ENCODE measurements around the gene SP8. TPM values are rescaled to one million over a fixed set of nuclear protein-coding genes. Genes with fewer than 3 reads are reported as not detected.

Gene SP8
- total RNA-seq, 2 experiments from 2014 or later = not detected

GRCh38 chr7:20834656-20835055, 48.0 kb upstream of the SP8 start:
- Histone ChIP-seq H3K27ac (ENCODE audit: low read depth in 1 of 2, low read length in 2 of 2) (no peak overlapping the region), H3K4me3 (ENCODE audit: low read length) (no peak overlapping the region), H3K4me1 (ENCODE audit: insufficient read depth, low read length) (no peaks in the 10 kb centered on the region), H3K36me3 (ENCODE audit: insufficient read depth, low read length) (no peaks in the 10 kb centered on the region), H3K9me3 (ENCODE audit: control insufficient read depth in 1 of 2, insufficient read depth in 1 of 2, low read length in 2 of 2) (peaks cover 0 to 3% of the 10 kb centered on the region in 2 experiments), H3K27me3 (ENCODE audit: control insufficient read depth in 1 of 2, insufficient read depth in 2 of 2, low read length in 2 of 2) (no peaks in the 10 kb centered on the region)
- ATAC-seq (ENCODE audit: poor library complexity) (no peak), DNase-seq (no peak)
- Mint-ChIP-seq H3K27ac (no peak overlapping the region), H3K4me3 (no peak overlapping the region), H3K9me3 (no peaks in the 10 kb centered on the region), H3K36me3 (ENCODE audit: low read depth) (no peaks in the 10 kb centered on the region), H3K4me1 (ENCODE audit: low read depth) (no peaks in the 10 kb centered on the region), H3K27me3 (peaks cover 13% of the 10 kb centered on the region)
- no peak for TF ChIP-seq CTCF (IDR thresholded peaks at IDR 0.05)
- ChIA-PET CTCF (no interaction called here), POLR2A (no interaction called here)
- intact Hi-C loops (cut with DNase I, micrococcal nuclease) = no loop called here

DNA sequence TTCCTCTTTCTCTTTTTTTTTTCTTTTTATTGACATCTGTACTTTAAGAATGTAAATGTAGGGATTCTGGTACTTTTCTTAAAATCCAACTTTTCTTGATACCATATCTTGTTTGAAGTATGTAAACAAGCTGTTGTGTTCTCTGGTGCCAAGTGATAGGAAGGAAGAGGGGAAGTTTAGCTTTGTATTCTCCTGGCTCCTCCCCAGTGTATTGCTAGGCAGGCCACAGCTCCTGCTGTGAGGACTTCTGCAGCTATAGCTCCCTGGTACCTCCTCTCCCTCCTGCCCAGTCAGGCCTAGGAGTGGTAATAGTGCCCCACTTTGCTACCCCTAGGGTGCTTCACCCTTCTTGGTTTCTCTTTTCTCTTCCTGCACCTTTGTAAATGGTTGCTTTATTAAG, 45.3 kb upstream of the SP8 start:
- H3K27me3 Mint-ChIP-seq = peaks cover 23% of the 10 kb centered on the region
- ChIA-PET CTCF (no interaction called here), POLR2A (no interaction called here)
- intact Hi-C loops (cut with DNase I, micrococcal nuclease) = no loop called here
- H3K27ac ChIP-seq (ENCODE audit: low read depth in 1 of 2, low read length in 2 of 2) = no peak overlapping the region
- no peak for DNase-seq
- H3K9me3 ChIP-seq (ENCODE audit: control insufficient read depth in 1 of 2, insufficient read depth in 1 of 2, low read length in 2 of 2) = peaks cover 0 to 3% of the 10 kb centered on the region in 2 experiments
- no peaks in the 10 kb centered on the region for H3K4me1 ChIP-seq (ENCODE audit: insufficient read depth, low read length)
- H3K4me3 ChIP-seq (ENCODE audit: low read length) = no peak overlapping the region
- no peak for TF ChIP-seq CTCF (IDR thresholded peaks at IDR 0.05)
- no peaks in the 10 kb centered on the region for H3K36me3 ChIP-seq (ENCODE audit: insufficient read depth, low read length)
- H3K27ac Mint-ChIP-seq = no peak overlapping the region
- no peaks in the 10 kb centered on the region for H3K36me3 Mint-ChIP-seq (ENCODE audit: low read depth)
- no peaks in the 10 kb centered on the region for H3K9me3 Mint-ChIP-seq
- no peak overlapping the region for H3K4me3 Mint-ChIP-seq
- H3K4me1 Mint-ChIP-seq (ENCODE audit: low read depth) = no peaks in the 10 kb centered on the region
- H3K27me3 ChIP-seq (ENCODE audit: control insufficient read depth in 1 of 2, insufficient read depth in 2 of 2, low read length in 2 of 2) = no peaks in the 10 kb centered on the region
- no peak for ATAC-seq (ENCODE audit: poor library complexity)

- Histone ChIP-seq H3K9me3 (ENCODE audit: control insufficient read depth in 1 of 2, insufficient read depth in 1 of 2, low read length in 2 of 2) (peaks cover 0 to 3% of the 10 kb centered on the region in 2 experiments), H3K27ac (ENCODE audit: low read depth in 1 of 2, low read length in 2 of 2) (no peak overlapping the region), H3K36me3 (ENCODE audit: insufficient read depth, low read length) (no peaks in the 10 kb centered on the region), H3K4me3 (ENCODE audit: low read length) (no peak overlapping the region), H3K4me1 (ENCODE audit: insufficient read depth, low read length) (no peaks in the 10 kb centered on the region), H3K27me3 (ENCODE audit: control insufficient read depth in 1 of 2, insufficient read depth in 2 of 2, low read length in 2 of 2) (no peaks in the 10 kb centered on the region)
- Mint-ChIP-seq H3K27ac (no peak overlapping the region), H3K9me3 (no peaks in the 10 kb centered on the region), H3K36me3 (ENCODE audit: low read depth) (no peaks in the 10 kb centered on the region), H3K4me1 (ENCODE audit: low read depth) (no peaks in the 10 kb centered on the region), H3K27me3 (peaks cover 23% of the 10 kb centered on the region), H3K4me3 (no peak overlapping the region)
- intact Hi-C loops (cut with DNase I, micrococcal nuclease) = no loop called here
- ChIA-PET CTCF (no interaction called here), POLR2A (no interaction called here)
- ATAC-seq (ENCODE audit: poor library complexity) (no peak), DNase-seq (no peak)
- TF ChIP-seq CTCF (IDR thresholded peaks at IDR 0.05) = no peak
These were observed 44.8 kb upstream of the SP8 start for GRCh38 chr7:20831451-20831850.

Data from CD4-positive, alpha-beta T cell (primary cell).